Mesothelial cell of epicardium (in vitro differentiated cells): Measurements from ENCODE around the gene KCNMA1. TPM values are rescaled to one million over a fixed set of nuclear protein-coding genes. Genes with fewer than 3 reads are reported as not detected.
A peak's percentile ranks its signal among the peaks of the same experiment; 100 is the strongest.

Experiments
- DNase-seq, 2 experiments: peaks; one replicate each; pipeline ENCODE4 v3.0.0; 2021; ENCODE audit warnings: low spot score in 2 of 2; ENCODE audit not compliant: unreplicated experiment in 2 of 2
- H3K27ac Mint-ChIP-seq: 2 replicates; pipeline ENCODE4 v1.8.0; 2021; ENCODE audit warnings: mixed read lengths
- H3K27me3 Mint-ChIP-seq: 2 replicates; pipeline ENCODE4 v1.8.0; 2021; ENCODE audit warnings: low read depth, mixed read lengths
- H3K36me3 Mint-ChIP-seq: 2 replicates; pipeline ENCODE4 v1.8.0; 2021; ENCODE audit warnings: mixed read lengths
- H3K4me1 Mint-ChIP-seq: 2 replicates; pipeline ENCODE4 v1.8.0; 2021; ENCODE audit warnings: mixed read lengths
- H3K4me3 Mint-ChIP-seq: 2 replicates; pipeline ENCODE4 v1.8.0; 2021; ENCODE audit warnings: mild to moderate bottlenecking, moderate library complexity, mixed read lengths
- H3K9me3 Mint-ChIP-seq: 2 replicates; pipeline ENCODE4 v1.8.0; 2021; ENCODE audit warnings: mixed read lengths
- total RNA-seq: library from RNA; stranded (reverse); gene quantifications from 3 replicates; pipeline ENCODE4 v1.2.1, GENCODE V29; 2021
- TF ChIP-seq, protein P1 (sequence below): fragments of 200-600 bp; sonication (generic); IDR thresholded peaks from one replicate; pipeline ENCODE4 v1.5.0; 2021; ENCODE audit warnings: antibody characterized with exemption; ENCODE audit not compliant: unreplicated experiment

The KCNMA1 gene
- total RNA-seq, 1 donor from 2014 or later, result 44.0 TPM

DNA sequence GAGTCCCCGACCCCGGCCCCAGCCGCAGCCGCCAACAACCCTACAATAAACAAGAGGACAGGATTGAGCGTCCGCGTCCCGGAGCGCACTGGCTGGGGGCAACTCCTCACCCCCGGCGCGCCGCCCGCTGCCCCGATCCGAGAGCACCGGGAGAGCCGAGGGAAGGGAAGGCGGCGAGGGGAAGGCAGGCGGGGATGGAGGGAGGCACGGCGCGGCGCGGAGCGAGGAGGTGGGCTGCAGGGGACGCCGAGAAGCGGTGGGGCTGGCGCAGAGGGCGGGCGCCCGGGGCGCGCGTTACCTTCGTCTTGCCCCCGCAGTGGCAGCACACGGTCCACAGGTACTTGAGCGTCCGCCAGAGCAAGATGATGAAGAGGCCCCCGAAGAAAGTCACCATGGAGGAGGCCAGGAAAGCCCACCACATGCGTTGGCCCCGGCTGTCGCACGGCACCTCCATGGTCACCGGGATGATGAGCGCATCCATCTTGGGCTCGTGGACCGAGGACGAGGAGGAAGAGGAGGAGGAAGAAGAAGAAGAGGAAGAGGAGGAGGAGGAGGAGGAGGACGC lies 559 bp downstream of the KCNMA1 start:
- peaks cover 31% of the 10 kb centered on the region for H3K4me1 Mint-ChIP-seq
- no peaks in the 10 kb centered on the region for H3K9me3 Mint-ChIP-seq
- peak overlapping the region; percentile 95 for H3K4me3 Mint-ChIP-seq
- TF ChIP-seq, protein P1, sequence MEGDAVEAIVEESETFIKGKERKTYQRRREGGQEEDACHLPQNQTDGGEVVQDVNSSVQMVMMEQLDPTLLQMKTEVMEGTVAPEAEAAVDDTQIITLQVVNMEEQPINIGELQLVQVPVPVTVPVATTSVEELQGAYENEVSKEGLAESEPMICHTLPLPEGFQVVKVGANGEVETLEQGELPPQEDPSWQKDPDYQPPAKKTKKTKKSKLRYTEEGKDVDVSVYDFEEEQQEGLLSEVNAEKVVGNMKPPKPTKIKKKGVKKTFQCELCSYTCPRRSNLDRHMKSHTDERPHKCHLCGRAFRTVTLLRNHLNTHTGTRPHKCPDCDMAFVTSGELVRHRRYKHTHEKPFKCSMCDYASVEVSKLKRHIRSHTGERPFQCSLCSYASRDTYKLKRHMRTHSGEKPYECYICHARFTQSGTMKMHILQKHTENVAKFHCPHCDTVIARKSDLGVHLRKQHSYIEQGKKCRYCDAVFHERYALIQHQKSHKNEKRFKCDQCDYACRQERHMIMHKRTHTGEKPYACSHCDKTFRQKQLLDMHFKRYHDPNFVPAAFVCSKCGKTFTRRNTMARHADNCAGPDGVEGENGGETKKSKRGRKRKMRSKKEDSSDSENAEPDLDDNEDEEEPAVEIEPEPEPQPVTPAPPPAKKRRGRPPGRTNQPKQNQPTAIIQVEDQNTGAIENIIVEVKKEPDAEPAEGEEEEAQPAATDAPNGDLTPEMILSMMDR, result no peak
- H3K27ac Mint-ChIP-seq, result no peak overlapping the region
- peak in 1 of 2 experiments; percentile 57 for DNase-seq
- H3K27me3 Mint-ChIP-seq, result peaks cover 40% of the 10 kb centered on the region
- H3K36me3 Mint-ChIP-seq, result no peaks in the 10 kb centered on the region

DNA sequence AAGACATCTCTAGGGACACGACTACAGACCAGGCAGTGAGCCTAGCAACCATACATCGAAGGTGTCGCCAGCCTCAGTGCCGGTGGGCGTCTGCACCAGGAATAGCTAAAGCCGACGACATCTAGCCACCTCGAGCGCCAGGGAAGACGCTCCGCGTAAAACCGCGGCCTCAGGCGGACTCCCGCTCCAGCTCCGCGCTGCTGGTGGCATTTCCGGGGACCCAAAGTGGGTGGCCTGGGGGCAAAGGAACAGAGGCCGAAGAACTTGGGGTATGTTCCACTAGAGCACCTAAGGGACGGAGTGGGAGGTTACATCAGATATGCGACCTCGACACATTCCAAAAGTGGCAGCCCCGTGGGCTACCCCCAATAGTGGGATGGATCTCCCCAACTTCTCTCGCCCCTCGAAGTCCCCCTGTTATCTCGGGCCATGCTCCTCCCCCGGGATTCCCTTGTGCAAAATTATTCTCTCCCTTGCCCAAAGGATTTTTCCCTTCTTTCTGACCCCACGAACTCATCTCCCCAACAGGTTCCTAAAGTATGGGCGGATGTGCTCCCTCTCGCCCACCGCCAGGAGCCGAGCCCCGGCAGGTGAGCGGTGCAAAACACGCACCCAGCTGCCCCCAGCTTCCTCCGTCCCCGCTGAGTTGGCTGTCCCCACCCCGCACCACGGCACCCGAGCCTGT lies 1.2 kb downstream of the KCNMA1 start:
- Mint-ChIP-seq H3K36me3 (no peaks in the 10 kb centered on the region), H3K27ac (no peak overlapping the region), H3K27me3 (peaks cover 40% of the 10 kb centered on the region), H3K9me3 (no peaks in the 10 kb centered on the region), H3K4me1 (peaks cover 26% of the 10 kb centered on the region), H3K4me3 (peak overlapping the region; percentile 95)
- TF ChIP-seq, protein P1, result peak; percentile 21
- peak in 1 of 2 experiments; percentile 50 for DNase-seq

DNA sequence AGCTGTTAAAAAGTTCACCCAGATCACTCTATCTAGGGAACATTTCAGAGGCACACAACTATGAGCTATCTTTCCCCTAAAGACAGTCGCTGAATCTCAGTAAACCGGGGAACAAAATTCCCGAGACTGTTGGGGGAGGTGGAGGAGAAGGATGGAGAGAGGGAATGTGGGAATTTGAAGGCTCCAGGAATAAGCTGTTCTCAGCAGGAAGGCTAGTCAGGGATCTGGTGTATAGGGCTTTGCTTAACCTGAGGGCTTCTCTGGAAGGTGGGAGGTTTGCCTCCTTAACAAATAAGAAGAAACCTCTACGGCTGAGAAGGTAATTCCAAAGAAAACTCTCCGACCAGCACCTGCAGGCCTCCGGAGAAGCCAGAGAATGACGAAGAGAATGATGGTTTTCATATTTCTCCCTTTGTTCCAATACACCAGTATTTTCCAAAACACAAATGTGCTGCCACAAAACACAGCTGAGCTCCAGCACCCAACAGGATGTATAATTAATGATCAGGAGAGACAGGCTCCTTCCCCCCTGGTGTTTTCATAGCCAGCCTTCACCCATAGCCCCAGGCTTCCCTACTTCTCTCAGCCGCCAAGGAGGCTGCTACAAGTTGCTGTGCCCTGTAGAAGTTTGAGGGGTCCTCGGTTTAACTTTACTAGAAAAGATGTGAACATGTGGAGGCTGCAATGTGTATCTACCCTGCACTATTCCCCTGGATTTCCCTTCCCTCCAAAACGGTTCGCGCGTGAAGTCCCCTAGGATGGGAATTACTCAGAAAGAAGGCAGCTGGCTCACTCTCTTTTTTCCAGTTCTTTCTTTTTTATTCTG lies 2.0 kb downstream of the KCNMA1 start:
- DNase-seq, result no peak
- Mint-ChIP-seq H3K27me3 (peaks cover 34% of the 10 kb centered on the region), H3K4me1 (peaks cover 26% of the 10 kb centered on the region), H3K36me3 (no peaks in the 10 kb centered on the region), H3K4me3 (peak overlapping the region; percentile 95), H3K27ac (no peak overlapping the region), H3K9me3 (no peaks in the 10 kb centered on the region)
- TF ChIP-seq, protein P1, result no peak

DNA sequence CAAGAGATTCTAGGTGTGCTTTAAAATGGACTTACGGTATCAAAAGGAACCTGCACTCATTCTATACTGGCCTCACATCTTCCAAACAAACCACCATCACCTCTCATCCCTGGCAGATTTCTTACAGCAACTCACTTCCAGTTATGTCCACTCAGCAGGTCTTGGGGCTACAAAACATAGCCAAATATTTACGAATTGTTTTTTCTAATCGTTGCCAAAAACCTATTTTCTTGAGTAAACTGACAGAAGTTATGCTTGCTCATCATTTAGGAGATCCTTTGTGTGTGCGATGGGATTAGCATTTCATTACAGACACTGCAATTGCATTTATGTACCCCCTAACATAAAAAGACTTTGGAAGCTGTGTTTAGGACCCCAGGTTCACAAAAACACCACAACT lies 2.7 kb downstream of the KCNMA1 start:
- Mint-ChIP-seq H3K36me3 (no peaks in the 10 kb centered on the region), H3K27me3 (peaks cover 28% of the 10 kb centered on the region), H3K27ac (no peak overlapping the region), H3K4me3 (peak overlapping the region; percentile 95), H3K4me1 (peaks cover 26% of the 10 kb centered on the region), H3K9me3 (no peaks in the 10 kb centered on the region)
- TF ChIP-seq, protein P1, result no peak
- no peak for DNase-seq

DNA sequence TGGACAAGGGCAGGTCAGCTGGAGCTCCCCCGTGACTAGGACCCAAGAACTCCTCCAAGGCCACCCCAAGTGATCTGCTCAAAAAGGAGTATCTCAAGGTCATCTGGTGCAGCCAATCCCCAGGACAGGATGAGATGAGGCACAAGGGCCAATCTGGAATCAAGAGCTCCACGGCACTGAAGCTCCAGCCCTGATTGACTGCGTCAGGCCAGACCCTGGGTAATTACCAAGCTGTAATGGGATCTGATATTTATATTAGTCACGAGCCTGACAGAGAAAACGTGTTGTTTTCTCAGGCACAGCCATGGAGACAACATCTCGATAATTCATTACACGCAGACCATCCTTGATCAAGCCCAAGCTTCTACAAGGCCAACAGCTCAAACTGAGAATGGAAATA lies 4.2 kb downstream of the KCNMA1 start:
- peaks cover 20% of the 10 kb centered on the region for H3K4me1 Mint-ChIP-seq

More for the DNA sequence above, 4.2 kb downstream of the KCNMA1 start:
- TF ChIP-seq, protein P1, result no peak
- Mint-ChIP-seq H3K36me3 (no peaks in the 10 kb centered on the region), H3K9me3 (no peaks in the 10 kb centered on the region), H3K27ac (no peak overlapping the region), H3K27me3 (peaks cover 17% of the 10 kb centered on the region), H3K4me3 (no peak overlapping the region)
- no peak for DNase-seq
